ENCODE measurements around the gene SLC30A2. TPM values are rescaled to one million over a fixed set of nuclear protein-coding genes. Genes with fewer than 3 reads are reported as not detected.

The SLC30A2 gene
- total RNA-seq, 1 experiment from 2014 or later, result not detected

DNA sequence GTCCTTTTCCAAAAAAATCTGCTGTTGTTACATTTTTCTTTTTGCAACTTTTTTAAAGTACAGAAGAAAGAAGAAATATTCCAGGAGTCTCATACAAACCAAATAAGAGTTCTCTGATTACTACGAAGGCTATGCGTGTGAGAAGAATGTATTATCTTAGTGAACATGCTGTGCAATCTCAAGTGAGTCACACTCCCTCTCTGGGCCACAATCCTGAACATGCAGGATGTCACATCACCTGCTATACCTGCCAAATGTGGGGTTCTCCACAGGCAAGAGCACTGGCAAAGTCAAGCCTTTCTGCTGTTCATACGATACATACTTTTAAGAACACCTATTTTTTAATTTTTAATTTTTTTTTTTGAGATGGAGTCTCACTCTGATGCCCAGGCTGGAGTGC lies 43.2 kb upstream of the SLC30A2 start:
- H3K9me3 ChIP-seq (ENCODE audit: control insufficient read depth in 1 of 2, insufficient read depth in 1 of 2, low read depth in 1 of 2, low read length in 2 of 2), result no peaks in the 10 kb centered on the region
- H3K4me1 ChIP-seq (ENCODE audit: control insufficient read depth in 1 of 2, insufficient read depth in 2 of 2, low read length in 2 of 2), result peaks cover 0 to 6% of the 10 kb centered on the region in 2 experiments; a peak in 2 of 4 replicates
- no peak overlapping the region for H3K9ac ChIP-seq (ENCODE audit: low read length)
- H3K27me3 ChIP-seq (ENCODE audit: insufficient read depth, low read length), result no peaks in the 10 kb centered on the region
- TF ChIP-seq, protein P1, sequence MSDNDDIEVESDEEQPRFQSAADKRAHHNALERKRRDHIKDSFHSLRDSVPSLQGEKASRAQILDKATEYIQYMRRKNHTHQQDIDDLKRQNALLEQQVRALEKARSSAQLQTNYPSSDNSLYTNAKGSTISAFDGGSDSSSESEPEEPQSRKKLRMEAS (IDR thresholded peaks at IDR 0.05), result no peak
- TF ChIP-seq SRF (IDR thresholded peaks at IDR 0.05; ENCODE audit: low read depth) (no peak), FOSL1 (IDR thresholded peaks at IDR 0.05; ENCODE audit: low read depth) (no peak)
- TF ChIP-seq, protein P2, sequence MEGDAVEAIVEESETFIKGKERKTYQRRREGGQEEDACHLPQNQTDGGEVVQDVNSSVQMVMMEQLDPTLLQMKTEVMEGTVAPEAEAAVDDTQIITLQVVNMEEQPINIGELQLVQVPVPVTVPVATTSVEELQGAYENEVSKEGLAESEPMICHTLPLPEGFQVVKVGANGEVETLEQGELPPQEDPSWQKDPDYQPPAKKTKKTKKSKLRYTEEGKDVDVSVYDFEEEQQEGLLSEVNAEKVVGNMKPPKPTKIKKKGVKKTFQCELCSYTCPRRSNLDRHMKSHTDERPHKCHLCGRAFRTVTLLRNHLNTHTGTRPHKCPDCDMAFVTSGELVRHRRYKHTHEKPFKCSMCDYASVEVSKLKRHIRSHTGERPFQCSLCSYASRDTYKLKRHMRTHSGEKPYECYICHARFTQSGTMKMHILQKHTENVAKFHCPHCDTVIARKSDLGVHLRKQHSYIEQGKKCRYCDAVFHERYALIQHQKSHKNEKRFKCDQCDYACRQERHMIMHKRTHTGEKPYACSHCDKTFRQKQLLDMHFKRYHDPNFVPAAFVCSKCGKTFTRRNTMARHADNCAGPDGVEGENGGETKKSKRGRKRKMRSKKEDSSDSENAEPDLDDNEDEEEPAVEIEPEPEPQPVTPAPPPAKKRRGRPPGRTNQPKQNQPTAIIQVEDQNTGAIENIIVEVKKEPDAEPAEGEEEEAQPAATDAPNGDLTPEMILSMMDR (IDR thresholded peaks at IDR 0.05 in 2 of 3, conservative IDR thresholded peaks at IDR 0.05 in 1 of 3; ENCODE audit: borderline replicate concordance in 1 of 3, insufficient read depth in 1 of 3, low read depth in 2 of 3, low read length in 2 of 3), result no peak
- H3K36me3 ChIP-seq (ENCODE audit: control insufficient read depth in 1 of 2, insufficient read depth in 2 of 2, low read length in 2 of 2), result no peaks in the 10 kb centered on the region
- ChIA-PET CTCF (no interaction called here), RAD21 (ENCODE audit: low non-redundant PET in 1 of 2, low total read pairs in 2 of 2, uncharacterized antibody in 2 of 2, unreplicated experiment in 2 of 2) (no interaction called here), POLR2A (no interaction called here)
- BruUV-seq (replicated peaks), result no TSS peak
- no peaks in the 10 kb centered on the region for H3K79me2 ChIP-seq (ENCODE audit: insufficient read depth, low read length)
- H4K20me1 ChIP-seq (ENCODE audit: insufficient read depth), result no peaks in the 10 kb centered on the region
- DNase-seq (ENCODE audit: low read depth, low spot score), result no peak
- intact Hi-C loops (cut with micrococcal nuclease), result no loop called here
- no peak overlapping the region for H3K4me2 ChIP-seq (ENCODE audit: low read length)
- no peaks in the 10 kb centered on the region for H3K9me2 ChIP-seq (ENCODE audit: insufficient read depth)
- no peak overlapping the region for H2AFZ ChIP-seq (ENCODE audit: low read depth, low read length, poor library complexity, severe bottlenecking)
- H3K4me3 ChIP-seq (replicated peaks in 1 of 2; ENCODE audit: low read depth in 1 of 2, low read length in 2 of 2), result no peak overlapping the region
- no peak for ATAC-seq
- H3K27ac ChIP-seq (ENCODE audit: low read depth, low read length), result no peak overlapping the region

DNA sequence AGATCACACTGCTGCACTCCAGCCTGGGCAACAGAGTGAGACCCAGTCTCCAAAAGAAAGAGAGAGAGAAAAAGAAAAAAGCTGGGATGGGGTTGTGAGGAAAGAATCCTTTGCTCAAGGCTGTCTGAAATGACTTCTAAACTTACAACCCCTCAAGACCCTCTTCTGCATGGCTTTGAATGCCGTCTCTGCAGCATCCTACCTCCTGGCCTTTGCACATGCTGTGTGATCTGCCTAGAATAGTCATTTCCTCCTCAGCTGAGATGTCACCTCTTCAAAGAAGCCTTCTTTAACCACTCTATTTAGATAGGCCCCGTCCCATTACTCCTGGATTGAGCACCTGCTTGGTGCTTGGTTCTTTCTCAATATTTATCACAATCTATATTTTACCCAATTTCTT lies 38.9 kb upstream of the SLC30A2 start:
- ChIA-PET POLR2A (no interaction called here), CTCF (interaction anchor here (1.1 kb wide), 1 partner anchor 332 kb away, joined by 3 read pairs; no protein-coding TSS in a partner anchor), RAD21 (ENCODE audit: low non-redundant PET in 1 of 2, low total read pairs in 2 of 2, uncharacterized antibody in 2 of 2, unreplicated experiment in 2 of 2) (no interaction called here)
- no peak for DNase-seq (ENCODE audit: low read depth, low spot score)
- H3K9ac ChIP-seq (ENCODE audit: low read length), result no peak overlapping the region
- ATAC-seq, result no peak
- no peak overlapping the region for H2AFZ ChIP-seq (ENCODE audit: low read depth, low read length, poor library complexity, severe bottlenecking)
- no peak overlapping the region for H3K27ac ChIP-seq (ENCODE audit: low read depth, low read length)
- TF ChIP-seq, protein P2 (IDR thresholded peaks at IDR 0.05 in 2 of 3, conservative IDR thresholded peaks at IDR 0.05 in 1 of 3; ENCODE audit: borderline replicate concordance in 1 of 3, insufficient read depth in 1 of 3, low read depth in 2 of 3, low read length in 2 of 3), result no peak
- no peak for TF ChIP-seq EZH2phosphoT487 (IDR thresholded peaks at IDR 0.05; ENCODE audit: borderline replicate concordance)
- TF ChIP-seq, protein P3, sequence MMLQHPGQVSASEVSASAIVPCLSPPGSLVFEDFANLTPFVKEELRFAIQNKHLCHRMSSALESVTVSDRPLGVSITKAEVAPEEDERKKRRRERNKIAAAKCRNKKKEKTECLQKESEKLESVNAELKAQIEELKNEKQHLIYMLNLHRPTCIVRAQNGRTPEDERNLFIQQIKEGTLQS (IDR thresholded peaks at IDR 0.05), result no peak
- no peak for TF ChIP-seq JUND (IDR thresholded peaks at IDR 0.05)
- no peak for TF ChIP-seq SRF (IDR thresholded peaks at IDR 0.05; ENCODE audit: low read depth)
- no peaks in the 10 kb centered on the region for H3K27me3 ChIP-seq (ENCODE audit: insufficient read depth, low read length)
- H3K4me3 ChIP-seq (replicated peaks in 1 of 2; ENCODE audit: low read depth in 1 of 2, low read length in 2 of 2), result no peak overlapping the region
- peaks cover 0 to 34% of the 10 kb centered on the region in 2 experiments; a peak in 2 of 4 replicates for H3K4me1 ChIP-seq (ENCODE audit: control insufficient read depth in 1 of 2, insufficient read depth in 2 of 2, low read length in 2 of 2)
- no peaks in the 10 kb centered on the region for H3K9me2 ChIP-seq (ENCODE audit: insufficient read depth)
- H3K79me2 ChIP-seq (ENCODE audit: insufficient read depth, low read length), result no peaks in the 10 kb centered on the region
- no peaks in the 10 kb centered on the region for H4K20me1 ChIP-seq (ENCODE audit: insufficient read depth)
- intact Hi-C loops (cut with micrococcal nuclease), result no loop called here
- H3K36me3 ChIP-seq (ENCODE audit: control insufficient read depth in 1 of 2, insufficient read depth in 2 of 2, low read length in 2 of 2), result no peaks in the 10 kb centered on the region
- BruUV-seq (replicated peaks), result no TSS peak
- no peaks in the 10 kb centered on the region for H3K9me3 ChIP-seq (ENCODE audit: control insufficient read depth in 1 of 2, insufficient read depth in 1 of 2, low read depth in 1 of 2, low read length in 2 of 2)
- no peak overlapping the region for H3K4me2 ChIP-seq (ENCODE audit: low read length)
